Activated CD8-positive, alpha-beta memory T cell treated with anti-CD3 and anti-CD28 coated beads for 4 hours (primary cell): ENCODE data around the gene SH3BGR.
A peak's percentile ranks its signal among the peaks of the same experiment; 100 is the strongest.
"Not testable (repeated sequence)": the region's sequence is repeated elsewhere in the genome, so short reads cannot be mapped to it uniquely, and the experiment has no call there.

Experiments
- DNase-seq, 2 donors: peaks; one replicate each; pipeline ENCODE4 v3.0.0-alpha.2; 2020; ENCODE audit warnings: low read depth in 2 of 2

SH3BGR gene

GRCh38 chr21:39515684-39516472 lies 64.1 kb downstream of the SH3BGR start:
- no peak for DNase-seq

- DNase-seq, result peak in 1 of 2 donors; percentile 6
Observed at GRCh38 chr21:39518055-39518846, 66.5 kb downstream of the SH3BGR start.

- no peak for DNase-seq
Observed at GRCh38 chr21:39518847-39519210, 67.1 kb downstream of the SH3BGR start.

- DNase-seq, result no peak
Observed at GRCh38 chr21:39519835-39520234, 68.1 kb downstream of the SH3BGR start.

GRCh38 chr21:39523399-39523798 lies 71.6 kb downstream of the SH3BGR start:
- DNase-seq, result no peak

GRCh38 chr21:39523915-39524314 lies 72.1 kb downstream of the SH3BGR start:
- DNase-seq, result no peak

GRCh38 chr21:39525129-39525528 lies 73.4 kb downstream of the SH3BGR start:
- no peak for DNase-seq

GRCh38 chr21:39525601-39526000 lies 73.8 kb downstream of the SH3BGR start:
- no peak for DNase-seq

GRCh38 chr21:39527067-39527595 lies 75.4 kb downstream of the SH3BGR start:
- no peak for DNase-seq

GRCh38 chr21:39527664-39528381 lies 76.1 kb downstream of the SH3BGR start:
- no peak for DNase-seq

- no peak for DNase-seq
Observed at GRCh38 chr21:39529026-39529425, 77.3 kb downstream of the SH3BGR start.

GRCh38 chr21:39531064-39531463 lies 79.3 kb downstream of the SH3BGR start:
- no peak for DNase-seq

GRCh38 chr21:39531840-39532239 lies 80.1 kb downstream of the SH3BGR start:
- DNase-seq, result no peak

GRCh38 chr21:39533545-39534380 lies 82.0 kb downstream of the SH3BGR start:
- no peak for DNase-seq

GRCh38 chr21:39535646-39536437 lies 84.1 kb downstream of the SH3BGR start:
- DNase-seq, result no peak

GRCh38 chr21:39536835-39537234 lies 85.1 kb downstream of the SH3BGR start:
- DNase-seq, result no peak

- DNase-seq, result no peak
Observed at GRCh38 chr21:39537571-39537970, 85.8 kb downstream of the SH3BGR start.

- no peak for DNase-seq
Observed at GRCh38 chr21:39538453-39539042, 86.8 kb downstream of the SH3BGR start.

- not testable (repeated sequence) for DNase-seq
Observed at GRCh38 chr21:39540367-39540766, 88.6 kb downstream of the SH3BGR start.

- DNase-seq, result no peak
Observed at GRCh38 chr21:39542736-39543135, 91.0 kb downstream of the SH3BGR start.
